K562 (cell line): ENCODE data around the gene NTN1. TPM values are rescaled to one million over a fixed set of nuclear protein-coding genes. Genes with fewer than 3 reads are reported as not detected.

Source experiments
- ATAC-seq: fragments of 200-7000 bp; cut with Tn5 transposase; 3 replicates; pipeline ENCODE4 v1.9.1; 2020; ENCODE audit warnings: moderate library complexity
- BruUV-seq: library from RNA; stranded (reverse); fragments of 400-500 nt; replicated peaks from 2 replicates; lab custom pipeline; 2021; lab: Mats Ljungman, UMichigan
- CTCF ChIA-PET: fragments of 300-600 bp; formaldehyde crosslinking; extraction: SDS; loops from one replicate; lab custom pipeline; 2021; ENCODE audit warnings: low intra/inter-chr PET ratio; lab: Yijun Ruan, JAX
- POLR2A ChIA-PET: fragments of 300-600, 350-650 bp; sonication (Branson Sonifier 250); formaldehyde crosslinking; extraction: SDS; loops from one replicate; lab custom pipeline; 2021; ENCODE audit warnings: antibody characterized with exemption, inconsistent platforms; lab: Yijun Ruan, JAX
- DNase-seq, 4 experiments: peaks; one replicate each; pipeline versions ENCODE4 v3.0.0 to v3.0.0-alpha.2; 2011 to 2018; ENCODE audit warnings: low spot score in 3 of 4, mixed read lengths in 3 of 4; ENCODE audit errors: extremely low read depth in 1 of 4
- FAIRE-seq: peaks from 2 replicates; lab custom pipeline; 2011; peaks lifted over from hg19 to GRCh38; lab: Jason Lieb, UNC
- H2AFZ ChIP-seq: 2 replicates; pipeline ENCODE4 v1.6.0; 2011; ENCODE audit warnings: low read depth, low read length, control low read depth, inconsistent platforms
- H3K27ac ChIP-seq: fragments of 200-600 bp; 3 replicates; pipeline ENCODE4 v1.8.0; 2011; ENCODE audit warnings: low read depth, mild to moderate bottlenecking, control low read depth, inconsistent platforms, low read length, moderate library complexity, mixed read lengths; ENCODE audit errors: extremely low read depth
- H3K27me3 ChIP-seq, 2 experiments: fragments of 300-600 bp in 1 of 2; 2 replicates in 1 of 2; 3 replicates in 1 of 2; pipeline versions ENCODE4 v1.6.0 to v1.8.0; 2011; ENCODE audit warnings: inconsistent platforms in 2 of 2, low read length in 2 of 2, mild to moderate bottlenecking in 1 of 2, mixed read lengths in 1 of 2, moderate library complexity in 1 of 2; ENCODE audit not compliant: control insufficient read depth in 2 of 2, insufficient read depth in 2 of 2
- H3K36me3 ChIP-seq: fragments of 300-600 bp; 3 replicates; pipeline ENCODE4 v1.8.0; 2011; ENCODE audit warnings: mild to moderate bottlenecking, low read length, inconsistent platforms; ENCODE audit not compliant: control insufficient read depth, insufficient read depth
- H3K4me1 ChIP-seq, 2 experiments: fragments of 200-600 bp in 1 of 2; replicated peaks in 1 of 2; 2 replicates in 1 of 2; 3 replicates in 1 of 2; pipeline versions ENCODE4 v1.5.1 to v1.8.0; 2011; ENCODE audit warnings: inconsistent platforms in 2 of 2, low read length in 2 of 2, mild to moderate bottlenecking in 1 of 2, mixed read lengths in 1 of 2, moderate library complexity in 1 of 2; ENCODE audit not compliant: control insufficient read depth in 2 of 2, insufficient read depth in 2 of 2
- H3K4me2 ChIP-seq: 2 replicates; pipeline ENCODE4 v1.6.1; 2011; ENCODE audit warnings: low read length, control low read depth, inconsistent platforms, mixed read lengths; ENCODE audit not compliant: insufficient read depth
- H3K4me3 ChIP-seq: fragments of 200-600 bp; sonication (generic), shearing (Covaris generic); 2 replicates; pipeline ENCODE4 v1.5.1; 2016; ENCODE audit warnings: control low read depth, inconsistent platforms
- H3K79me2 ChIP-seq: fragments of 200-600 bp; 3 replicates; pipeline ENCODE4 v1.8.0; 2011; ENCODE audit warnings: low read length, inconsistent platforms; ENCODE audit not compliant: control insufficient read depth, insufficient read depth
- H3K9ac ChIP-seq, 2 experiments: 2 replicates each; pipeline versions ENCODE4 v1.6.0 to v1.6.1; 2011; ENCODE audit warnings: low read depth in 2 of 2, low read length in 2 of 2, control low read depth in 1 of 2, inconsistent platforms in 1 of 2, mild to moderate bottlenecking in 1 of 2, mixed read lengths in 1 of 2; ENCODE audit not compliant: insufficient read depth in 1 of 2
- H3K9me1 ChIP-seq: one replicate; pipeline ENCODE4 v1.6.0; 2011; ENCODE audit warnings: inconsistent platforms, mild to moderate bottlenecking, low read length, moderate library complexity; ENCODE audit not compliant: control insufficient read depth, insufficient read depth
- H3K9me3 ChIP-seq: replicated peaks from 2 replicates; pipeline ENCODE4 v1.5.1; 2011; ENCODE audit warnings: low read depth, low read length, inconsistent platforms; ENCODE audit not compliant: control insufficient read depth, insufficient read depth
- H4K20me1 ChIP-seq: replicated peaks from 2 replicates; pipeline ENCODE4 v1.6.1; 2011; ENCODE audit warnings: low read length, inconsistent platforms, mixed read lengths; ENCODE audit not compliant: control insufficient read depth, insufficient read depth
- CBX8 ChIP-seq: fragments of 200-600 bp; sonication (generic); IDR thresholded peaks from 2 replicates; pipeline ENCODE4 v1.6.1; 2012; ENCODE audit warnings: borderline replicate concordance, mixed run types, low read depth, mild to moderate bottlenecking, moderate library complexity, mixed read lengths, low read length, control low read depth, inconsistent platforms; ENCODE audit not compliant: poor library complexity, severe bottlenecking; ENCODE audit errors: extremely low read depth
- DEAF1 ChIP-seq: fragments of 450-650 bp; formaldehyde crosslinking; IDR thresholded peaks from 2 replicates; pipeline ENCODE4 v1.4.0; 2020; ENCODE audit warnings: mild to moderate bottlenecking, moderate library complexity
- E2F1 ChIP-seq: sonication (generic); formaldehyde crosslinking; IDR thresholded peaks from 2 replicates; pipeline ENCODE4 v1.8.1; 2023; ENCODE audit warnings: mild to moderate bottlenecking, missing genetic modification reagents, moderate library complexity
- HDAC6 ChIP-seq: IDR thresholded peaks from 2 replicates; pipeline ENCODE4 v1.6.1; 2012; ENCODE audit warnings: low read depth, mild to moderate bottlenecking, control low read depth, inconsistent platforms, low read length, moderate library complexity
- HNRNPH1 ChIP-seq: fragments of 200-400 bp; formaldehyde crosslinking; optimal IDR thresholded peaks from 2 replicates; pipeline ENCODE3; 2017; ENCODE audit warnings: low read depth, mild to moderate bottlenecking, low read length, moderate library complexity
- L3MBTL2 ChIP-seq: fragments of 450-650 bp; IDR thresholded peaks from 2 replicates; pipeline ENCODE4 v1.6.1; 2016; ENCODE audit warnings: mild to moderate bottlenecking, moderate library complexity
- PML ChIP-seq: IDR thresholded peaks from 2 replicates; pipeline ENCODE4 v1.6.1; 2012; ENCODE audit warnings: low read length, inconsistent platforms
- SLC30A9 ChIP-seq: fragments of 250-450 bp; sonication (Bioruptor Pico); IDR thresholded peaks from 2 replicates; pipeline ENCODE4 v1.8.0; 2022; ENCODE audit warnings: mild to moderate bottlenecking, moderate library complexity
- SNAPC5 ChIP-seq: fragments of 250-450 bp; sonication (Bioruptor Pico); IDR thresholded peaks from 2 replicates; pipeline ENCODE4 v1.8.0; 2021; ENCODE audit warnings: moderate library complexity, mild to moderate bottlenecking, inconsistent platforms
- TFE3 ChIP-seq: fragments of 450-650 bp; formaldehyde crosslinking; IDR thresholded peaks from 2 replicates; pipeline ENCODE4 v1.4.0; 2020; ENCODE audit warnings: mild to moderate bottlenecking, mixed read lengths
- ZNF140 ChIP-seq: fragments of 250-450 bp; sonication (Bioruptor Pico); IDR thresholded peaks from 2 replicates; pipeline ENCODE4 v1.8.0; 2021; ENCODE audit warnings: moderate library complexity, mild to moderate bottlenecking, inconsistent platforms
- WGBS: fragments of 100-300 bp; shearing (Covaris generic); methylation state at CpG from one replicate; pipeline ENCODE4 v1.1.6; 2016; ENCODE audit warnings: low coverage, mixed read lengths; ENCODE audit not compliant: insufficient coverage; ENCODE audit errors: missing lambda C conversion rate; 5-methylcytosine and 5-hydroxymethylcytosine counted together
- in situ Hi-C: fragments of 300-500 bp; cut with MboI; formaldehyde crosslinking; loops from 4 replicates; pipeline ENCODE4 v1.15.0; 2018; ENCODE audit warnings: inconsistent platforms, mixed read lengths
- intact Hi-C: fragments of 100-400 bp; cut with micrococcal nuclease; formaldehyde crosslinking; loops from 2 replicates; pipeline ENCODE4 v1.14.2; 2022
- polyA plus RNA-seq, 8 experiments: library from polyadenylated mRNA; depleted of rRNA in 4 of 8; stranded (reverse) in 5 of 8; unstranded in 3 of 8; fragments of >200 nt; fragmentation: Nextera tagmentation in 2 of 8; fragmentation: Illumina TruSeq in 1 of 8; extraction: Ambion mirVana in 2 of 8; extraction: Trizol in 1 of 8; gene quantifications; 2 replicates each; pipeline versions ENCODE4 v1.2.1 to v1.2.3, GENCODE V29; 2011 to 2014; ENCODE audit warnings: inconsistent platforms in 1 of 8, missing spikeins in 1 of 8
- total RNA-seq, 7 experiments: library from RNA; depleted of rRNA in 6 of 7; stranded (reverse); fragments of >200 nt in 6 of 7; fragmentation: Illumina TruSeq in 2 of 7; extraction: Trizol in 2 of 7; gene quantifications; 2 replicates each; pipeline versions ENCODE4 v1.2.1 to v1.2.3, GENCODE V29; 2011 to 2021; ENCODE audit warnings: low replicate concordance in 1 of 7

NTN1 gene
- total and polyA plus RNA-seq, 9 of the 15 experiments (the other 6 are each of a cell fraction or from before 2014, with no cell fraction given): 0.02 TPM; not detected in 8

- BruUV-seq: no TSS peak
- no peak overlapping the region for H3K4me2 ChIP-seq
- H3K9me3 ChIP-seq: no peaks in the 10 kb centered on the region
- CTCF ChIA-PET: no interaction called here
- no peaks in the 10 kb centered on the region for H3K36me3 ChIP-seq
- H4K20me1 ChIP-seq: no peaks in the 10 kb centered on the region
- no peak for ATAC-seq
- H3K9ac ChIP-seq: no peak overlapping the region
- H3K79me2 ChIP-seq: no peaks in the 10 kb centered on the region
- DNase-seq: no peak
- H3K4me1 ChIP-seq: no peaks in the 10 kb centered on the region
- intact Hi-C loops (no loop called here), in situ Hi-C loops (no loop called here)
- no peaks in the 10 kb centered on the region for H3K9me1 ChIP-seq
- POLR2A ChIA-PET: no interaction called here
- no peak overlapping the region for H2AFZ ChIP-seq
- WGBS: 3% methylated on average over 4 of the region's 4 CpGs
- peaks cover 0 to 15% of the 10 kb centered on the region in 2 experiments; a peak in 2 of 5 replicates for H3K27me3 ChIP-seq
- no peak overlapping the region for H3K4me3 ChIP-seq
- FAIRE-seq: no peak
- no peak overlapping the region for H3K27ac ChIP-seq
- TF ChIP-seq HDAC6 (no peak), CBX8 (no peak)
Measured at GRCh38 chr17:9185688-9186284, 164.5 kb downstream of the NTN1 start.

DNA sequence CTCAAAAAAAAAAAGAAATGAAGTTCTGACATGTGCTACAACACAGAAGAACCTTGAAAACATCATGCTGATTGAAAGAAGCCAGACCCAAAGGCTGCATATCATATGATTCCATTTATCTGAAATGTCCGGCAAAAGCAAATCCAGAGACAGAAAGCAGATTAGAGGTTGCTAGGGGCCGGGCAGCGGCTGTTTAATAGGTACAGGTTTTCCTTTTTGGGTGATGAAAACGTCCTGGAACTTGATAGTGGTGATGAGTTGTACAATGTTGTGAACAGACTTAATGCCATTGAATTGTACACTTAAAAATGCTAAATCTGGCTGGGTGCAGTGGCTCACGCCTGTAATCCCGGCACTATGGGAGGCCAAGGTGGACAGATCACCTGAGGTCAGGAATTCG, 166.5 kb downstream of the NTN1 start:
- Histone ChIP-seq H3K9me1 (no peaks in the 10 kb centered on the region), H3K9me3 (no peaks in the 10 kb centered on the region), H3K36me3 (no peaks in the 10 kb centered on the region), H3K9ac (no peak overlapping the region), H2AFZ (no peak overlapping the region), H3K4me2 (no peak overlapping the region), H3K27ac (no peak overlapping the region), H3K79me2 (no peaks in the 10 kb centered on the region), H3K27me3 (peaks cover 0 to 8% of the 10 kb centered on the region in 2 experiments; a peak in 2 of 5 replicates), H3K4me1 (no peaks in the 10 kb centered on the region), H3K4me3 (no peak overlapping the region), H4K20me1 (no peaks in the 10 kb centered on the region)
- no TSS peak for BruUV-seq
- 0% methylated on average over 2 of the region's 7 CpGs for WGBS
- ChIA-PET POLR2A (interaction anchor here (0.7 kb wide), 1 partner anchor 152 kb away, joined by 4 read pairs; no protein-coding TSS in a partner anchor), CTCF (no interaction called here)
- in situ Hi-C loops: no loop called here
- FAIRE-seq (no peak), ATAC-seq (no peak), DNase-seq (no peak)
- intact Hi-C loops: no loop called here
- TF ChIP-seq DEAF1 (no peak), TFE3 (no peak), PML (no peak), HNRNPH1 (no peak), E2F1 (CRISPR knock-in tag) (no peak), ZNF140 (CRISPR knock-in tag) (no peak), SNAPC5 (CRISPR knock-in tag) (no peak), L3MBTL2 (no peak), SLC30A9 (no peak)
